Measurements from ENCODE around the gene CDYL2.

The CDYL2 gene

GRCh38 chr16:80670170-80670865 is 134.1 kb downstream of the CDYL2 start:
- no peak for TF ChIP-seq CTCF (IDR thresholded peaks at IDR 0.05)

GRCh38 chr16:80669673-80670072 is 134.7 kb downstream of the CDYL2 start:
- no peak overlapping the region for H3K27ac ChIP-seq
- no peak overlapping the region for H3K4me3 ChIP-seq
- no peak for DNase-seq (ENCODE audit: low spot score)
- no peak for TF ChIP-seq CTCF (IDR thresholded peaks at IDR 0.05)

More at GRCh38 chr16:80670170-80670865, 134.1 kb downstream of the CDYL2 start:
- Histone ChIP-seq H3K4me3 (no peak overlapping the region), H3K27ac (no peak overlapping the region)
- no peak for DNase-seq (ENCODE audit: low spot score)

GRCh38 chr16:80667925-80668324 is 136.5 kb downstream of the CDYL2 start:
- no peak overlapping the region for H3K4me3 ChIP-seq
- no peak for DNase-seq (ENCODE audit: low spot score)
- no peak for TF ChIP-seq CTCF (IDR thresholded peaks at IDR 0.05)

GRCh38 chr16:80667251-80667560 is 137.2 kb downstream of the CDYL2 start:
- DNase-seq (ENCODE audit: low spot score): no peak
- Histone ChIP-seq H3K27ac (no peak overlapping the region), H3K4me3 (no peak overlapping the region)
- no peak for TF ChIP-seq CTCF (IDR thresholded peaks at IDR 0.05)

More at GRCh38 chr16:80667925-80668324, 136.5 kb downstream of the CDYL2 start:
- no peak overlapping the region for H3K27ac ChIP-seq

- Histone ChIP-seq H3K4me3 (no peak overlapping the region), H3K27ac (no peak overlapping the region)
- no peak for TF ChIP-seq CTCF (IDR thresholded peaks at IDR 0.05)
- DNase-seq (ENCODE audit: low spot score): no peak
Observed at GRCh38 chr16:80666378-80667250, 137.8 kb downstream of the CDYL2 start.

GRCh38 chr16:80665356-80665755 is 139.0 kb downstream of the CDYL2 start:
- no peak for TF ChIP-seq CTCF (IDR thresholded peaks at IDR 0.05)
- Histone ChIP-seq H3K4me3 (no peak overlapping the region), H3K27ac (no peak overlapping the region)
- no peak for DNase-seq (ENCODE audit: low spot score)

GRCh38 chr16:80664786-80665185 is 139.6 kb downstream of the CDYL2 start:
- no peak overlapping the region for H3K4me3 ChIP-seq
- DNase-seq (ENCODE audit: low spot score): no peak
- no peak overlapping the region for H3K27ac ChIP-seq
- TF ChIP-seq CTCF (IDR thresholded peaks at IDR 0.05): no peak
